Left kidney (tissue), 2 donors: Measurements from ENCODE around the gene LY6G6D. TPM values are rescaled to one million over a fixed set of nuclear protein-coding genes. Genes with fewer than 3 reads are reported as not detected.

Source experiments
- DNase-seq: peaks from one replicate; pipeline ENCODE4 v3.0.0-alpha.2; 2013
- polyA plus RNA-seq: library from polyadenylated mRNA; unstranded; fragments of 120-200 nt; gene quantifications from one replicate; pipeline ENCODE4 v1.2.1, GENCODE V29; 2013; ENCODE audit not compliant: insufficient read length

Gene LY6G6D
- polyA plus RNA-seq, 1 donor = not detected

DNA sequence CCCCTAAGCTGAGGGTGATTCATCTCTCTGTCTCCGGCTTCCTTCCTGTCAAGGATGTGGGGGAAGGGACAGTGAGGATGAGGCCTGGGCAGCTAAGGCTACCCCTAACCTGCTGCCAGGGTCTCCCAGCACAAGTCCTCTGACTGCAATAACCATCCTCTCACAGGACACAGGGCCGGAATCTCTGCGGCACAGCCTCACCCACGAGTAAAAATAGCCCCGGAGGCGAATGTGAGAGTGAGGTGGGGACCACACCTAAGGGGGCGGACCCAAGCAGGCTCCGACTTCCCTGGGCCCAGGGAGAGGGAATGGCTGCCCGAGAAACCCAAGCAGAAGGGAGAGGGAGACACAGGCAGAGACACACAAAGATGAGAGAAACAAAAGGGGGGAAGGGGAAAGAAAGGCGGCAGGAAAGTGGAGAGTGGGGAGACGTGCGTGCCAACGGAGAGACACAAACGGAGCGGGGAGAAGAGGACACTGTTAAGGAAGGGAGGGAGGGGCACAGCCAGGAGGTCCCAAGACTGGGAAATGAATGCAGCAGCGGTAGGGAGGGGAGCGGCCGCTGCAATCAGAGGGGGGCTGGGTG is 19.8 kb downstream of the LY6G6D start:
- no peak for DNase-seq

DNA sequence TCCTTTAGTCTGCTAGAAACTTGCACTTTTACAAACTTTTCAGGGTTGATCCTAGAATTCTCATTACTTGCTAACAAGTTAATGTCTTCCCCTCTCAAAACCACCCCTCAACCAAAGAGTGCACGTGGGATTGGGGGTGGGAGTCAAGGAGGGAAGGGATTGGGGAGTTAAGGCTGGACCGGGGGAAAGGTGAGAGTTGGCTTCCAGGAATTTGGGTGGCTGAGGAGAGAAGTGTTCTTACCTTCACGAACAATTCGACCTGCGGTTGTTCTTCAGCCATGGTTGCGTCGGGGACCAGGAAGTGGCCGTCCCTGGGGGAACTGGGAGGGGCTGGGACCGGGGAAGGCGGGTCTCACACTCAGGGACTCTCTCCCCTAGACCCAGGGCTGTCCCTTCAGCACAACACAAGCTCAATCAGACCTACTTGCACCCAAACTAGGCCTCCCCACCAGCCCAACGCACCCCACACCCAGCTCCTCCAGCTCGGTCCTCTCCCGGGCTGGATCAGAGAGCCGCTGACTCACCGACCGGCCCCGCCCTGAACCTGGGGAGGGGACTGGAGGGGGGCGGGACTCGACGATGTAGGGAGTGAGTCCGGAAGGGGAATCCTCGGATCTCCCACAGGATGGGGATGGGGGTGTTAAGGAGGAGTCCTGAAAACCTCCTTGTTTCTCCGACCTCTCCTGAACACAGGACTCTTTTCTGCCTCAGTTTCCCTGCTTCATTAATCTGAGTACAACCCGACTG is 21.0 kb downstream of the LY6G6D start, which contains the start of gene CLIC1:
Gene CLIC1 (minus strand): TSS at position 510 of the 747 bp plus-strand sequence. CDS start 230 bp downstream, at position 280.
- peak; percentile 85 for DNase-seq

DNA sequence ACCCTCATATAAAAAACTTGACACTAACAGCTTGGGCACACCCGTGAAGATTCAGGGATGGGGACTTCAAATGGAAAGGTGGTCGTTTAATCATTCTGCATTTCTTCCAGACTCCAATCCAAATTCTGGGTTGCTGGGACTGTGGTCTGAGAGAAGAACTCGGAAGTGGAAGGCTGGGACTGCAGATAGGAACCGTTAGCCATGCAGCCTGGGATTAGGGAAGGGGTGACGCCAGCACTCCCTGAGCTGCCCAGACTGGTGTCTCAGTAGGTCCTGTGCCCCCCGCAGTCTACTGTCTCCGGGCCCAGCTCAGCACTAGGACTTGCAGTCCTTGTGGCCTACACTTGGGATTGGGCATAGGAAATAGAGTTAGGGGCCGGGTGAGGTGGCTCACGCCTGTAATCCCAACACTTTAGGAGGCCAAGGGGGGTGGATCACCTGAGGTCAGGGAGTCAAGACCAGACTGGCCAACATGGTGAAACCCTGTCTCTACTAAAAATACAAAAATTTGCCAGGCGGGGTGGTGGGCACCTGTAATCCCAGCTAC is 21.7 kb downstream of the LY6G6D start:
- no peak for DNase-seq

DNA sequence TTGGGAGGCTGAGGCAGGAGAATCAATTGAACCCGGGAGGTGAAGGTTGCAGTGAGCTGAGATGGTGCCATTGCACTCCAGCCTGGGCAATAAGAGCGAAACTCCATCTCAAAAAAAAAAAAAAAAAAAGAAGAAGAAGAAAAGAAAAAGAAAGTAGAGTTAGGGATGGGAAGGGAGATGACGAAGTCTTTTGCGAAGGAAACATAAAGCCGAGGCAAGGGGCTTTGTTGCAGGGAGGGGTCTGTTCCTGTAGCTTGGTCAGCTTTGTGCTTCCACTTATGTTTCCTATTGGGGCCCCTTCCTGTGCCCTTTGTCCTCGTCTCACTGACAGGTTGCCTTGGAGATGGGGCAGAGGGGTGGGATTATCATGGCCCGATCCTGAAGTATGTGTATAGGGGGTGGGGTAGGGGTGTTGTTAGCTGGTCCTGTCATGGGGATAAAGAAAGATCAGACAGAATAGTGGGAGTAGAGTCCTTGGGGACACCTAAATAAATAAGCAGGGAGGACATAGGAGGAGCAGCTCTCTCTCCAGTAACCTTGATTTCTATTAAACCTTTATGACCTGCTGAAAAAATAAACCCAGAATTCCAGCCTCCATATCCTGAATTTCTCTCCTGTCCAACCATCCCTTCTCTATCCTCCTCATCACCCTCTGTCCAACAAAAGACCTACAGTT is 22.3 kb downstream of the LY6G6D start:
- peak; percentile 83 for DNase-seq

DNA sequence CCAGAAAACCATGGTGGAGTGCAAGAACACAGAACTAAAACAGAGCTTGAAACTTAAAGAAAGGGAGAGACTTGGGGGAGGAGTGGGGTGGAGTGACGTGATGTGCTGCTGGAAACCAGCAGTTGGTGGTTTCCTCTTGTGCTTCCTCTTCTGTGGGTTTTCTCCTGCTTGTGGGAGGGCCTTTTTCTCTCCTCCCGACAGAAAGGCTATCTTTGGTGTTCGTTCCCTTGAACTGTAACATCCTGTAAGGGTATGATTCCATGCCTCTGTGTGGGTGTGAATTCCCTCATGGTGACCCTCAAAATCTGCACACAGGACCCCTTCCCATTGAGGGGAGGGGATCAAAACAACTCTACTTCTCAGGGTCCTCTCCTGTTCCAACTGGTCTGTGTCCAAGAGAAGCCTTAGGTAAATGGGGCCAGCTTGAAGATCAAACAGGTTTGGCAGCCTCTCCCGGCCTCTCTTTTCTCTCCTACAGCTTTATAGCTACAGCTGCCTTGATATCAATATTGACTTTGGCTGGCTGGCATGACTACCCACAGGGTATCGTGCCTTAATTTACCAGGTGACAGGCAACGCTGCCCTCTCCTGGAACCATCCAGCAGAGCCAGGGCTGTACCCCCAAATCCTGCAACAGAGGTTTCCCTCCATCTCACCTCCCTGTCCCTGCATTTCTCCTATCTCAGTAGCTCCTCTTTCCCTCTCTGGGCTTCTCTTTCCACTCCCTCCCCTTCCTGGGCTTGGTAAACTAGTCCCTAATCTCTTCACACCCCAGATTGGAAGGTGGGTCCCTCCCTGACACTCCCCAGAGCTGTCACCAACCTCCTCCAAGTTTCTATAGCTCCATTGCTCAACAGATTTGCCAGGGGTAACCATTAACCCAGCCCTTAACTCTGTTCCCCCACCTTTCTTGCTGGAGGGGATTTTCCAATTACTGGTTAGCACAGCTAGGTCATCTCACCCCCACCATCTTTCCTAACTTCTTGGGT is 23.1 kb downstream of the LY6G6D start:
- peak; percentile 79 for DNase-seq

DNA sequence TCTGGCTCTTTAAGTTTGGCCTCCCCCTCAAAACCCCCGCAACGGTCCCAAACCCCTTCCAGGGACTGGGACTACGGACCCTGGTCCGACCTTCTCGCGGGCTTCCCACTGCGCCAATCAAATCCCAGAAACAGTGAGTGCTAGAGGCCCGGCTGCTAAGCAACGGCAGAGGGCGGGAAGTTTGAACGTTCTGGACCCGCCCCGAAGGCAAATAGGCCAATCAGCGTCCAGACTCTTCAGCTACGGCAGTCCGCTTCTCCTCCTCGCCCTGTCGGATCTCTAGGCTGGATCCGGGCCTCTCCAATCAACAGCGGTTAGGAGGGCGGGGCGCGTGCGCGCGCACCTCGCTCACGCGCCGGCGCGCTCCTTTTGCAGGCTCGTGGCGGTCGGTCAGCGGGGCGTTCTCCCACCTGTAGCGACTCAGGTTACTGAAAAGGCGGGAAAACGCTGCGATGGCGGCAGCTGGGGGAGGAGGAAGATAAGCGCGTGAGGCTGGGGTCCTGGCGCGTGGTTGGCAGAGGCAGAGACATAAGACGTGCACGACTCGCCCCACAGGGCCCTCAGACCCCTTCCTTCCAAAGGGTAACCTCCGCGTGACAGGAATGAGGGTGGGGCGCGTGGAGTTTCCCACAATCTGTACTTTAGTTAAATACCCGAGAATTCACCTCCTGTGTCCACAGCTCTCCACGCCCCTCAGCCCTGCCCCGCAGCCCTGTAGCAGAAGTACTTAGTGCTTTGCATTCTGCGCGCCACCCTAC is 24.7 kb downstream of the LY6G6D start, which contains the start of gene MSH5:
Gene MSH5 (plus strand): TSS at position 367 of the 758 bp plus-strand sequence. CDS start 462 bp downstream, outside the sequence.
- peak; percentile 99 for DNase-seq

DNA sequence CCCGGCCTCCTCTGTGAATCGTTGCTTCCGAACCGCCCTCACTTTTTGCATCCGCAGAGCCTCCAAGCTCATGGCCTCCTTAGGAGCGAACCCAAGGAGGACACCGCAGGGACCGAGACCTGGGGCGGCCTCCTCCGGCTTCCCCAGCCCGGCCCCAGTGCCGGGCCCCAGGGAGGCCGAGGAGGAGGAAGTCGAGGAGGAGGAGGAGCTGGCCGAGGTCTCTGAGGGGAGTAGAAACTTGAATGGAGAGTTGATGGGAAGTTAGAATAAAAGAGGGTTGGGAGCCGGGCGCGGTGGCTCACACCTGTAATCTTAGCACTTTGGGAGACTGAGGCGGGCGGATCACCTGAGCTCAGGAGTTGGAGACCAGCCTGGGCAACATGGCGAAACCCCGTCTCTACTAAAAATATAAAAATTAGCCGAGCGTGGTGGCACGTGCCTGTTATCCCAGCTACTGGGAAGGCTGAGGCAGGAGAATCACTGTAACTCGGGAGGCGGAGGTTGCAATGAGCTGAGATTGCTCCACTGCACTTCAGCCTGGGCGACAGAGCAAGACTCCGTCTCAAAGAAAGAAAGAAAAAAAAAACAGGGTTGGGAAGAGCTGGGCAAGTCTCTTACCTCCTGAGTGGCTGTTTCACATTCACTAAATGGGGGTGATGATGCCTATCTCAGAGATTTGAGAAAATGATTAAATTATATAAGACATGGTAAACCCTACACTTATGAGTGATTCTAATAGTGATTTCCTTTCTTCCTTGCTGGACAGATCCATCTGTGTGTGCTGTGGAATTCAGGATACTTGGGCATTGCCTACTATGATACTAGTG is 25.5 kb downstream of the LY6G6D start:
- DNase-seq = no peak

DNA sequence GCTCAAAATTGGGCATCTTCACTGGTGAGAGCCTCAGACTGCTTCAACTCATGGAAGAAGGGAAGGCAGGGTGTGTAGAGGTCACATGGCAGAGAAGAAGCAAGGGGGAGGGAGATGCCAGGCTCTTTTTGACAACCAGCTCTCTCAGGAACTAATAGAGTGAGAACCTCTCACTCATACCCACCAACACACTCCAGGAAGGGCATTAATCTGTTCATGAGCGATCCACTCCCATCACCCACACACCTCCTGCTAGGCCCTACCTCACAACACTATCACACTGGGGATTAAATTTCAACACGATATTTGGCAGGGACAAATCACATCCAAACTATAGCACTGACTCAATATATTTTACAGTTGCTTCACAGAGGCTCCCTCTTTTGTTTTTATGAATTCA is 26.7 kb downstream of the LY6G6D start:
- no peak for DNase-seq

DNA sequence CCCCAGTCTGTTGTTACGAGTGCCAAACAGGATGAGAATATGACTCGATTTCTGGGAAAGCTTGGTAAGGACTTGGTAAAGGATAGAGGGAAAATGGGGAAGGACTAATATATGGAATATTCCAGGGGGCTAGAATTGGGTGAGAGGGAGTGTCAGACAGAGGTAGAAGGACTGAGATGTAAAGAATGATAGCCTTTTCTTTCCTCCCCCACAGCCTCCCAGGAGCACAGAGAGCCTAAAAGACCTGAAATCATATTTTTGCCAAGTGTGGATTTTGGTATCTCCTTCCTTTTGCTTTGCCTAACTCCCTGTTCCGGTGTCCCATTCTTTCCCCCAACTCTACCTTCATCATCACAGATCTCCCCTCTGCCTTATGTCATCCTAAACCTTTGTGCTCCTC is 27.7 kb downstream of the LY6G6D start:
- no peak for DNase-seq

DNA sequence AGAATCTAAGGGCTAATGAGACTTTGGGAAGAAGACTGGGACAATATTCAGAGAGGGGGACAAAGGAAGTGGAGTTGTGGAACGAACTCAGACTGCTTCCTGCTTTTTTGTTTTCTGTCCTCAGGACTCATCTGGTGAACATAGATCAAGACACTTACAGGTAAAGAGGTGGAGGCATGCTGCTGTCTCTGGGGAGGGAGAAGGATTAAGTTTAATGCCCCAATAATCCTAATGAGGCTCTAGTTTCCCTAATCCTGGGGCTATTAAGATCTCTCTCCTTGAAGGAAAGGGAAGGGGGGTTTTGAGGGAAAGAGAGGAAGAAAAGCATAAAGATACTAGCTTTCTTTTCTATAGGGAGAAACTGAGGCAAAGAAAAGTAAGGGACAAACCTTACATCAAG is 29.3 kb downstream of the LY6G6D start:
- no peak for DNase-seq

DNA sequence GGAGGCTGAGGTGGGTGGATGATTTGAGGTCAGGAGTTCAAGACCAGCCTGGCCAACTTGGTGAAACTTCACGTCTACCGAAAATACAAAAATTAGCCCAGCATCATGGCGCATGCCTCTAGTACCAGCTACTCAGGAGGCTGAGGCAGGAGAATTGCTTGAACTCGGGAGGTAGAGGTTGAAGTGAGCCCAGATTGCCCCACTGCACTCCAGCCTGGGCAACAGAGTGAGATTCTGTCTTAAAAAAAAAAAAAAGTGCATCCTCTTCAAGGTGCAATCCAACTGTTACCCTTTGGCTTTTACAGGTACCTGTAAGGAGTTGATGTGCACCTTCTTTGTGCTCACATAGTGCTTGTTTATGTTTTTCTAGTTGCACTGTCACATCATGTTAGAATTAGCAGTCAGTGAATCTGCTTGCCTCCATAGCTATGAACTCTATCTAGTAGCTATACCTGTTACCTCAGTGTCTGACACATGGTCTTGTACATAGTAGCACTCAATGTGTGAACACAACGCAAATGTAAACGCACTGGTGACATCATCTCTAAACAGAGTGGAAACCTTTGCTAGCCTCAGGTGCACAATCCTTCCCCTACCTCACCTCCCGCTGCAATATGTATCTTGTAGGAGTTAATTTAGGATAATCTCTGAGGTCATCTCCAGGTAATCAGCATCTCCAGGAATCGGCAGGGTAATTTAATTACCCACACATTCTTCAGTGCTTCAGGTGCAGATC is 34.3 kb downstream of the LY6G6D start:
- DNase-seq = no peak

DNA sequence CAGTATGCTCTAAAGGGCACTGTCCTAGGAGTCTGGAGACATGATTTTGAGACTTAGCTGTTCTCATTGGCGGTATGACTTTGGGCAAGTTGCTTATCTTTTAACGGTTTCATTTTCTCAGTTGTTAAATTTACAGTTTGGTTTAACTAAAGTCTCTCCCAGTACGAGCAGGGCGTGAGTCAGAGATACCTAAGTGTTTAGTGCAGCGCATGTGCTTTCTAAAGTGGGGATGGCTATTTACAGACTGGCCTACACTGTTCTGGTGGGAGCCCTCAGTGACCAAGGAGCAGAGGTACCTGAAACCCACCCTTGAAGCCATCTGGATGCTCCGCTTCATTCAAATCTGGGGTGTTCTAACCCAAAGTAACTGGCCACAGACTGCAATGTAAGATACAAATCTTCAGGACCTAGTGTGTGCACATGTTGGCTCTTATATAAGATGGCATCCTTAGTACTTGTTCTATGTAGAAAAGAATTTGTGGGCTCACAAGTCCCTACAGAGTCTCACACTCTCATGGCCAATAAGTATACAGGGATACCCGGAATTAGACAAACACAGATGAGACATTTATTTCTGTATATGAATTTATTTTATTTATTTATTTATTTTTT is 35.4 kb downstream of the LY6G6D start:
- no peak for DNase-seq

DNA sequence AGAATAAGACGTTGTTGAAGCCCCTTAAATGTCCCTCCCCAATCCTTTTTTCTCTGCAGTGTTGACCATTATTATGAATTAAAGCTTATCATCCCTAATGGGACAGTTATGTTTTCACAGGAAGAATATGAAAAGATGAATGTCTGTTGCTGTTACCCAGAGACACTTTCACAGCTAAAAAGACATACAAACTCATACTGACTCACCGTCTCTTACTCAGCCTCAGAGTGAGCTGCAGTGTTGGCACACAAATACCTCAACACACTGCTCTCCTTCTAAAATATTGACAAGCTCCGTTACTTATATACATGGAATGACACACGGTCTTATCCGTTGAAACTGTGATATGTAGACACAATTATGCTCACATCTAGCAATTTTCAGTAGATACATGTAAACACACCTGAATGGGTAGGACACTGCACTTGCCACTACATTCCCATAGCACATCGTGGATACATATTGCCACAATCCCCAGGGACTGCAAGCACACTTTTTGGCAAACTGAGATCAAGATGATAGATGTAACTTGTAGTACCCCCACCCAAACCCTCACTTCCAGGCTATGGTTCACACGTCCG is 37.7 kb downstream of the LY6G6D start:
- no peak for DNase-seq

DNA sequence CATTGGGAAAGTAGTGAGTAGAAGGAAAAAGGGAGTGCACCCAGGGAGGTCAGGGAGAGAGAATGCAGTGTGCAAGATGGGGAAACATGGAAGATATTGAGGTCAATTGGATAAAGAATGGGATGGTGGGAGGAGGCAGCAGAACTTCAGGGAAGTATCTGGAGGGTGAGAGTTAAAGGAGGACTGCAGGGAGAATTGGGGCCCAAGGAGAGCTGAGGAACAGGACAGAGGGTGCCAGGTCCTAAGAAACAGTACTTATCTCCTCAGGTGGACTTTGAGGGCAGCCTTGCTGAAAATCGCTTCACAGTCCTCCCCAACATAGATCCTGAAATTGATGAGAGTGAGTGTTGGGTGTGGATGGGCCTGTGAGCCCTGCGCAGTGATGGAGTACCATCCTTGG is 43.1 kb downstream of the LY6G6D start:
- no peak for DNase-seq

DNA sequence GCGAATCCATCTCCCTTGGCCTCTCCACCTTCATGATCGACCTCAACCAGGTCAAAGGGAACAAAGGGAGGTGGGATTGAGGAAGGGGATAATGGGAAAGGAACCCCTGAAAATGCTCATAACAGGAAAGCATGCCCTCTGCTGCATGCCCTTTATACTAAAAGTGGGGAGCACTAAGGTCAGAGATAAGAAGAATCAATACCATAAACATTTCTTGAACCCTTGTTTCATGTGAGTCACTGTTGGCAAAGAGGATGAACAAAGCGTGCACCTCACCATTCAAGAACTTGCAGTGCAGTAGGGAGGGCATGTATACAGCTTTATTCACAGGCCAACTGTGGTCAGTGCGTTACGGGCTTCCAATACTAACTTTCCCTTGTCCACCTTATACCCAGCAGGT is 45.6 kb downstream of the LY6G6D start:
- no peak for DNase-seq

DNA sequence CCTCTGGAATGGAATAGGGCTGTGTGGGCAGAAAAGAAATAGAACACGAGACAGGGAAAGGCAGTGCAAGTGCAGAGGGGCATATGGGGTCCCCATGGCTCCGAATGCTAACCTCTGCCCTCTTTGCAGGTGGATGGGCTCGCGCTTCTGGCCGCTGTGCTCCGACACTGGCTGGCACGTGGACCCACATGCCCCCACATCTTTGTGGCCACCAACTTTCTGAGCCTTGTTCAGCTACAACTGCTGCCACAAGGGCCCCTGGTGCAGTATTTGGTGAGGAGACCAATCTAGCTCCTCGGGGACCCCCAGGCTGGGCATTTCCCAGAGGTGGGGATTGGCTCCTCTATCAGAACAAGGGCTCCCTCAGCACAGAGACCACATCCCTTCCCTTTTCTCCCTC is 46.2 kb downstream of the LY6G6D start:
- DNase-seq = no peak

DNA sequence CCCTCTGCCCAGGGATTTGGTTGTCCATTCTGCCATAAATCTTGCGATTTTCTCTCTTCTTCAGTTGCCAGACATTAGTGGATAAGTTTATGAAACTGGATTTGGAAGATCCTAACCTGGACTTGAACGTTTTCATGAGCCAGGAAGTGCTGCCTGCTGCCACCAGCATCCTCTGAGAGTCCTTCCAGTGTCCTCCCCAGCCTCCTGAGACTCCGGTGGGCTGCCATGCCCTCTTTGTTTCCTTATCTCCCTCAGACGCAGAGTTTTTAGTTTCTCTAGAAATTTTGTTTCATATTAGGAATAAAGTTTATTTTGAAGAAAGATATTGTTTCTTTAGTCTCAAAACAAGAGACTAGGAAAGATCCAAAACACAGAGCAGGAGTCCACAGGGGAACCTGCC is 47.2 kb downstream of the LY6G6D start, which contains the start of gene SAPCD1:
Gene SAPCD1 (plus strand): TSS at position 301 of the 400 bp plus-strand sequence. CDS start 399 bp downstream, outside the sequence.
- no peak for DNase-seq
